ENCODE measurements around the gene CCDC57.

Gene CCDC57

GRCh38 chr17:82187500-82187899 is 25.1 kb downstream of the CCDC57 start:
- Histone ChIP-seq H3K9ac (ENCODE audit: low read length in 5 of 5) (no peak overlapping the region), H3K36me3 (ENCODE audit: control insufficient read depth in 5 of 5, insufficient read depth in 5 of 5, low read length in 5 of 5) (peaks cover 0 to 23% (median 14%) of the 10 kb centered on the region in 5 donors), H3K4me1 (ENCODE audit: control insufficient read depth in 5 of 5, insufficient read depth in 5 of 5, low read length in 5 of 5) (no peaks in the 10 kb centered on the region), H3K27ac (ENCODE audit: low read depth, low read length) (no peak overlapping the region), H3K9me3 (ENCODE audit: control insufficient read depth in 5 of 5, low read length in 5 of 5) (no peaks in the 10 kb centered on the region), H3K4me3 (ENCODE audit: low read depth in 1 of 5, low read length in 5 of 5) (no peak overlapping the region), H3K27me3 (ENCODE audit: control insufficient read depth in 5 of 5, insufficient read depth in 4 of 5, low read length in 5 of 5) (no peaks in the 10 kb centered on the region)

- H3K36me3 ChIP-seq (ENCODE audit: control insufficient read depth in 5 of 5, insufficient read depth in 5 of 5, low read length in 5 of 5): peaks cover 0 to 23% (median 14%) of the 10 kb centered on the region in 5 donors
- no peak overlapping the region for H3K9ac ChIP-seq (ENCODE audit: low read length in 5 of 5)
- H3K27me3 ChIP-seq (ENCODE audit: control insufficient read depth in 5 of 5, insufficient read depth in 4 of 5, low read length in 5 of 5): no peaks in the 10 kb centered on the region
- no peak overlapping the region for H3K4me3 ChIP-seq (ENCODE audit: low read depth in 1 of 5, low read length in 5 of 5)
- H3K9me3 ChIP-seq (ENCODE audit: control insufficient read depth in 5 of 5, low read length in 5 of 5): no peaks in the 10 kb centered on the region
- H3K27ac ChIP-seq (ENCODE audit: low read depth, low read length): no peak overlapping the region
- no peaks in the 10 kb centered on the region for H3K4me1 ChIP-seq (ENCODE audit: control insufficient read depth in 5 of 5, insufficient read depth in 5 of 5, low read length in 5 of 5)
Observed at GRCh38 chr17:82186221-82186620, 26.4 kb downstream of the CCDC57 start.

- no peaks in the 10 kb centered on the region for H3K27me3 ChIP-seq (ENCODE audit: control insufficient read depth in 5 of 5, insufficient read depth in 4 of 5, low read length in 5 of 5)
- no peak overlapping the region for H3K27ac ChIP-seq (ENCODE audit: low read depth, low read length)
- peaks cover 0 to 31% (median 21%) of the 10 kb centered on the region in 5 donors for H3K36me3 ChIP-seq (ENCODE audit: control insufficient read depth in 5 of 5, insufficient read depth in 5 of 5, low read length in 5 of 5)
- H3K4me3 ChIP-seq (ENCODE audit: low read depth in 1 of 5, low read length in 5 of 5): no peak overlapping the region
- no peaks in the 10 kb centered on the region for H3K9me3 ChIP-seq (ENCODE audit: control insufficient read depth in 5 of 5, low read length in 5 of 5)
- H3K9ac ChIP-seq (ENCODE audit: low read length in 5 of 5): no peak overlapping the region
- no peaks in the 10 kb centered on the region for H3K4me1 ChIP-seq (ENCODE audit: control insufficient read depth in 5 of 5, insufficient read depth in 5 of 5, low read length in 5 of 5)
Observed at GRCh38 chr17:82184761-82185160, 27.9 kb downstream of the CCDC57 start.

GRCh38 chr17:82180776-82181528 is 31.7 kb downstream of the CCDC57 start:
- H3K9ac ChIP-seq (ENCODE audit: low read length in 5 of 5): no peak overlapping the region
- no peak overlapping the region for H3K27ac ChIP-seq (ENCODE audit: low read depth, low read length)
- H3K4me1 ChIP-seq (ENCODE audit: control insufficient read depth in 5 of 5, insufficient read depth in 5 of 5, low read length in 5 of 5): no peaks in the 10 kb centered on the region
- no peaks in the 10 kb centered on the region for H3K9me3 ChIP-seq (ENCODE audit: control insufficient read depth in 5 of 5, low read length in 5 of 5)
- H3K4me3 ChIP-seq (ENCODE audit: low read depth in 1 of 5, low read length in 5 of 5): no peak overlapping the region
- H3K27me3 ChIP-seq (ENCODE audit: control insufficient read depth in 5 of 5, insufficient read depth in 4 of 5, low read length in 5 of 5): no peaks in the 10 kb centered on the region
- peaks cover 0 to 33% (median 18%) of the 10 kb centered on the region in 5 donors for H3K36me3 ChIP-seq (ENCODE audit: control insufficient read depth in 5 of 5, insufficient read depth in 5 of 5, low read length in 5 of 5)

GRCh38 chr17:82179946-82180475 is 32.6 kb downstream of the CCDC57 start:
- H3K4me3 ChIP-seq (ENCODE audit: low read depth in 1 of 5, low read length in 5 of 5): no peak overlapping the region
- H3K36me3 ChIP-seq (ENCODE audit: control insufficient read depth in 5 of 5, insufficient read depth in 5 of 5, low read length in 5 of 5): peaks cover 0 to 35% (median 20%) of the 10 kb centered on the region in 5 donors
- no peaks in the 10 kb centered on the region for H3K4me1 ChIP-seq (ENCODE audit: control insufficient read depth in 5 of 5, insufficient read depth in 5 of 5, low read length in 5 of 5)
- H3K27me3 ChIP-seq (ENCODE audit: control insufficient read depth in 5 of 5, insufficient read depth in 4 of 5, low read length in 5 of 5): no peaks in the 10 kb centered on the region
- no peak overlapping the region for H3K9ac ChIP-seq (ENCODE audit: low read length in 5 of 5)
- no peak overlapping the region for H3K27ac ChIP-seq (ENCODE audit: low read depth, low read length)
- no peaks in the 10 kb centered on the region for H3K9me3 ChIP-seq (ENCODE audit: control insufficient read depth in 5 of 5, low read length in 5 of 5)

- Histone ChIP-seq H3K27me3 (ENCODE audit: control insufficient read depth in 5 of 5, insufficient read depth in 4 of 5, low read length in 5 of 5) (no peaks in the 10 kb centered on the region), H3K9ac (ENCODE audit: low read length in 5 of 5) (no peak overlapping the region), H3K4me3 (ENCODE audit: low read depth in 1 of 5, low read length in 5 of 5) (no peak overlapping the region), H3K27ac (ENCODE audit: low read depth, low read length) (no peak overlapping the region), H3K9me3 (ENCODE audit: control insufficient read depth in 5 of 5, low read length in 5 of 5) (no peaks in the 10 kb centered on the region), H3K36me3 (ENCODE audit: control insufficient read depth in 5 of 5, insufficient read depth in 5 of 5, low read length in 5 of 5) (peaks cover 0 to 29% (median 17%) of the 10 kb centered on the region in 5 donors), H3K4me1 (ENCODE audit: control insufficient read depth in 5 of 5, insufficient read depth in 5 of 5, low read length in 5 of 5) (no peaks in the 10 kb centered on the region)
Observed at GRCh38 chr17:82179412-82179811, 33.2 kb downstream of the CCDC57 start.

GRCh38 chr17:82178499-82179261 is 34.0 kb downstream of the CCDC57 start:
- Histone ChIP-seq H3K27me3 (ENCODE audit: control insufficient read depth in 5 of 5, insufficient read depth in 4 of 5, low read length in 5 of 5) (no peaks in the 10 kb centered on the region), H3K9me3 (ENCODE audit: control insufficient read depth in 5 of 5, low read length in 5 of 5) (no peaks in the 10 kb centered on the region), H3K36me3 (ENCODE audit: control insufficient read depth in 5 of 5, insufficient read depth in 5 of 5, low read length in 5 of 5) (peaks cover 0 to 28% (median 17%) of the 10 kb centered on the region in 5 donors), H3K4me1 (ENCODE audit: control insufficient read depth in 5 of 5, insufficient read depth in 5 of 5, low read length in 5 of 5) (no peaks in the 10 kb centered on the region), H3K9ac (ENCODE audit: low read length in 5 of 5) (no peak overlapping the region), H3K4me3 (ENCODE audit: low read depth in 1 of 5, low read length in 5 of 5) (no peak overlapping the region), H3K27ac (ENCODE audit: low read depth, low read length) (no peak overlapping the region)

- Histone ChIP-seq H3K4me3 (ENCODE audit: low read depth in 1 of 5, low read length in 5 of 5) (no peak overlapping the region), H3K9ac (ENCODE audit: low read length in 5 of 5) (no peak overlapping the region), H3K27ac (ENCODE audit: low read depth, low read length) (no peak overlapping the region), H3K9me3 (ENCODE audit: control insufficient read depth in 5 of 5, low read length in 5 of 5) (no peaks in the 10 kb centered on the region), H3K27me3 (ENCODE audit: control insufficient read depth in 5 of 5, insufficient read depth in 4 of 5, low read length in 5 of 5) (no peaks in the 10 kb centered on the region), H3K4me1 (ENCODE audit: control insufficient read depth in 5 of 5, insufficient read depth in 5 of 5, low read length in 5 of 5) (no peaks in the 10 kb centered on the region), H3K36me3 (ENCODE audit: control insufficient read depth in 5 of 5, insufficient read depth in 5 of 5, low read length in 5 of 5) (peaks cover 0 to 26% (median 13%) of the 10 kb centered on the region in 5 donors)
Observed at GRCh38 chr17:82177761-82178498, 34.7 kb downstream of the CCDC57 start.

GRCh38 chr17:82177276-82177675 is 35.4 kb downstream of the CCDC57 start:
- H3K4me1 ChIP-seq (ENCODE audit: control insufficient read depth in 5 of 5, insufficient read depth in 5 of 5, low read length in 5 of 5): no peaks in the 10 kb centered on the region
- H3K9me3 ChIP-seq (ENCODE audit: control insufficient read depth in 5 of 5, low read length in 5 of 5): no peaks in the 10 kb centered on the region
- no peak overlapping the region for H3K9ac ChIP-seq (ENCODE audit: low read length in 5 of 5)
- no peak overlapping the region for H3K4me3 ChIP-seq (ENCODE audit: low read depth in 1 of 5, low read length in 5 of 5)
- peaks cover 0 to 29% (median 14%) of the 10 kb centered on the region in 5 donors for H3K36me3 ChIP-seq (ENCODE audit: control insufficient read depth in 5 of 5, insufficient read depth in 5 of 5, low read length in 5 of 5)
- no peak overlapping the region for H3K27ac ChIP-seq (ENCODE audit: low read depth, low read length)
- no peaks in the 10 kb centered on the region for H3K27me3 ChIP-seq (ENCODE audit: control insufficient read depth in 5 of 5, insufficient read depth in 4 of 5, low read length in 5 of 5)

Data from subcutaneous abdominal adipose tissue (tissue), 5 donors.